ENCODE data around the gene ZC3H12D.

- TF ChIP-seq CTCF (IDR thresholded peaks at IDR 0.05; ENCODE audit: extremely low read depth in 1 of 2, insufficient read depth in 1 of 2, low read depth in 1 of 2, low read length in 2 of 2) (no peak), POLR2AphosphoS5 (IDR thresholded peaks at IDR 0.05; ENCODE audit: insufficient read depth, low read depth, low read length) (no peak), POLR2A (IDR thresholded peaks at IDR 0.05; ENCODE audit: low read depth, low read length) (no peak), MYC (IDR thresholded peaks at IDR 0.05; ENCODE audit: low read depth, low read length) (no peak), EZH2 (IDR thresholded peaks at IDR 0.05; ENCODE audit: borderline replicate concordance, low read depth, low read length, severe bottlenecking) (no peak), MAX (IDR thresholded peaks at IDR 0.05; ENCODE audit: insufficient read depth, insufficient read length) (no peak), JUN (IDR thresholded peaks at IDR 0.05; ENCODE audit: borderline replicate concordance, insufficient read depth, insufficient read length, low read depth) (no peak)
Observed at GRCh38 chr6:149484733-149485700, at the start of gene ZC3H12D.

Measured in endothelial cell of umbilical vein (primary cell).